Activated T-helper 9 cell treated with anti-CD3 and anti-CD28 coated beads, Interleukin-2, amount 50 U/mL, for 16 hours (primary cell): ENCODE data around the gene INPP4B.

ENCODE experiments used
- DNase-seq: peaks from one replicate; pipeline ENCODE4 v3.0.0-alpha.2; 2020; ENCODE audit warnings: low read depth

The INPP4B gene

GRCh38 chr4:142341268-142341667 lies 504.8 kb downstream of the INPP4B start:
- no peak for DNase-seq

DNA sequence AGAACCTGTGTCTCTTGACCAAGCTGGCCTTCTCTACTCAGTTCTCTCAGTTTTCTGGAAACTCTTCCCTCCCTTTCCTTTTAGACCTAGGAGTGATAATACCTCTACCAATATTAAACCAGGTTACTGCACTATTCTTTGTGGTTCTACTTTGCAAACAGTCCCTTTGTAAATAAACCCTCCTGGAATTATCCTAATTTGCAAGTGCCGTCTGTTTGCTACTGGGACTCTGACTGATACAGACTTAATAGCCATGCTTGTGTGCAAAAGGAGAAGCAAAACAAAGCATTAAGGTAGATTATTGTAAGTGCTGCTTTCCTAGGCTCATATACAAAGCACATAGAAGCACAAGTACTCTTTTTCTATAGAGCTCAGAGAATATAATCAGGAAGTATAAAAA lies 507.0 kb downstream of the INPP4B start:
- no peak for DNase-seq

DNA sequence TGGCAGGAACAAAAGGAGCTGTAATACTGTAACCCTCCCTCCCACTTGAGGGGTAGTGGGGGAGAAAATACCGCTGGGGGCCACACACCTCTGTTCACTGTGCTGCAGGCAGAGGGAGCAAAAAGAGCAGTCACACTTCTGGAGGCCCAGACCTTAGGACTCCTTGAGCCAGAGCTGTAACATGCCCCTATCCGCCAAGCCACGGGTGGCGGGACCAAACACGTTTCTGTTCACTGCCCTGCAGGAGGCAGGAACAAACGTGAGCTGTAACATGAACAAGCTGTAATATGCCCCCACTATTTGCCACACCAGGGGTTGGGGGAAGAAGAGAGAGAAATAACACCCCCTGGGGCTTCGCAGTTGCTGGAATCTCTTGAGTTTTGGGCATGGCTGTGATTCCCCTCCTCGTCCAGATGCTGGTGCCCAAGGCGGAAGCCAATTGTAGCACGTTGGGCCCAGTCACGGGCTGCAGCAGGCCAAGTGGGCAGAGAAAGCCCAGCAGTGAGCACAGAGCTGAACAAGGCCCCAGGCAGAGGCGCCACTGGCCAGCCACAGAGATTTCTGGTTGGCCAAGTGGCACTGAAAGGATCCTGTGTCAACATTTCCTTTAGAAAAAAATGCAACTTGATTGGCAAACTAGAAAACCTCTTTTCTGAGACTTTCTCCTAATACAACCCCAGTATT lies 509.7 kb downstream of the INPP4B start:
- no peak for DNase-seq

GRCh38 chr4:142334931-142335330 lies 511.2 kb downstream of the INPP4B start:
- DNase-seq: no peak

GRCh38 chr4:142331646-142332045 lies 514.5 kb downstream of the INPP4B start:
- DNase-seq: no peak

GRCh38 chr4:142331132-142331531 lies 515.0 kb downstream of the INPP4B start:
- no peak for DNase-seq

DNA sequence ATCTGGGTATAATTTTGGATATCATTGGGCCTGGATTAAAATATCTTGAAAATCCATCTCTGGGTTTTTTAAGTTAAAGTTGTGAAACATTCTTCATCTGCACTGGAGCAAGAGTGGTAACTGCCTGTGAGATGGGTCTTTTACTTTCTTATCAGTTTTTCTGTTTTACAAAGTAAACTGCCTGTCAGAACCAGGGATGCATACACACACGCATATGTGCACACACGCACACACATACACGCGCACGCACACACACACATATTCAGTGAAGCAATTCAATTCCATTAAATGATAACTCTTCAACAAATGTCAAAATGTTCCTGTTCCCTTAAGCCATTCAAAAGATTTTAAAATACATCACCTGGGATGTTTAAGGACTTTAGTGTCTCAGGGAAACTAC lies 515.8 kb downstream of the INPP4B start:
- no peak for DNase-seq

DNA sequence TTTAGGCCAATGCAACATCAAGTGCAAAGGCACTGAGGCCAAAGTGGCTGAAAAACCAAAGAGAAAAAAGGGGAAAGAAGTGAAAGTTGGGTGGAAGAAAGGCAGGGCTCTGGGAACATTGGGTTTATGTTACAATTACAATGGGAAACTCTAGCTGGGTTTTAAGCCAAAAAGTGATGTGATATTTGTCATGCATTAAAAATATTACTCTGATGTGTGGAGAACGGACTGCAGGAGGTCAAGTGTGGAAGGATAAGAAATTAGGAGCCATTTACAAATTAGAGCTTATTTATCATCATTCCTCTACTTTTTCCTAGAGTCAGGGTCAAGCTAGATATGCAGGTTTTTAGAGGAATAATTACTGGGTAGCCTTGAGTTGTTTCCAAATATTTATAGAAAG lies 516.8 kb downstream of the INPP4B start:
- DNase-seq: no peak

DNA sequence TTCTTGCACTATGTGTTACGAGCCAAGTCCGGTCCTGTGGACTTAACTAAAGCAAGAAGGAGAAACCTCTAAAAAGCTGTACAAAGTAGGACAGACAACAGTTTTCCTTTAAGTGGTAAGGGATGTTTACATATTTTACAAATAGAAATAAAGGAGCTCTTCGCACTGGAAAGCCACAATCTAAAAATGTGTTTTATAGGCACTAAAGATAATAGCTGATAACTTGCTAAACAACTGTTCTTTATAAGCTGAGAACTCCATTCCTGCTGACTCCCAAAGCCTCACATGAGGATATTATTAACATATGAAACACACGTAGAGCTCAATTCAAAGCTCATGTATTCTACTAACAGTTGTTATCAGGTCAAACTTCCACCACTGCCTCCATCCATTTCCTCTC lies 519.9 kb downstream of the INPP4B start:
- DNase-seq: no peak

GRCh38 chr4:142324572-142324971 lies 521.5 kb downstream of the INPP4B start:
- no peak for DNase-seq

DNA sequence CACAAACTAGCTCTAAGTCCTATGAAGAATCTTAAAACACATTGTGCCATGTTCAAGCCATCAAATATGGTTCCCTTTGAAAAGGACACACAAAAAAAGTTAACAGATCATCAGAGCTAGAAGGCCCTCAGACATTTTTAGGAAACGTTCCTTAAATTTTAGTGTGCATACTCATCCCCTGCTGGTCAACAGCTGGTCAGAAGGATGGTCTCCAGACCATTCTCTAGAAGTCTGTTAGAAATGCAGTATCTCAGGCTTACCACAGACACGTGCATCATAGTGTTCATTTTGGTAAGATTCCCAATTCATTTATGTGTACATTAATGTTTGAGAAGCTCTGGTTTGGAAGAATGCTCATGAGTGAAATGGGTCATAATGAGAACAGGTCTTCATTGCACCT lies 523.1 kb downstream of the INPP4B start:
- DNase-seq: no peak

GRCh38 chr4:142318280-142318679 lies 527.8 kb downstream of the INPP4B start:
- no peak for DNase-seq

DNA sequence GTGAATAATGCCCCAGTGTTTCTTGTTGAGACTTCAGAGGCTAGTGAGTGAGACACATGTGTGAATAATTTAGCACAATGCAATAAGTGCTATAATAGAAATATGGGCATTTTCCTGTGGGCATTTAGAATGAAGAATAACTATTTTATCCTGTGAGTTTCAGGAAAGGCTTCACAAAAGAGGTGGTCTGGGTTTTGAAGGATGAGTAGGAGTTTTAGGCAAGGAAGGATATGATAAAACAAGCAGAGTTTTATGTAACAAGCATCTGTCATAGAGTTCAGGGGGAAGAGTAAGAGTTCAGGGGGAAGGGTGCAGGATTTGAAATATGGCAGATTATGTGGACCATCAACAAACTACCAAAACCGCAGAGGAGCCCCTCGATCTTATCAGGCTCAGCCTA lies 529.2 kb downstream of the INPP4B start:
- DNase-seq: no peak

GRCh38 chr4:142316025-142316424 lies 530.1 kb downstream of the INPP4B start:
- no peak for DNase-seq

DNA sequence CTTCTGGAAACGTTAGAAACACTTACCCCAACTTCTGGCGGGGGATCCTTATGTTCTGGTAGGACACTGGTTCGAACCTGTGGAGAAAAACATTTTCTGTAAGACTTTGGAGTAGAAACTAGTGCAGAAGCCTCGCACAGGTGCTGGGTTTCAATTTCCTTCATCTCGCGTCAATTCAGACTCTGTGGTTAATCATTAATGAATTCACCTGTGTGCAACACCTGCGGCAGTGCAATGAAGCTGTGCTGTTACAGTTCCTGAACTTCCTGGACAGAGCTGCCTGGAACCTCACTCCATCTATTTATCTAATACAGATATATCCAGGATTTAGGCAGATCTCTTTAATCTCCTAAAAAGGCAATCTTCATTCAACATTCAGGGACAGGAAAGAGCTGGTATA lies 531.4 kb downstream of the INPP4B start:
- no peak for DNase-seq

DNA sequence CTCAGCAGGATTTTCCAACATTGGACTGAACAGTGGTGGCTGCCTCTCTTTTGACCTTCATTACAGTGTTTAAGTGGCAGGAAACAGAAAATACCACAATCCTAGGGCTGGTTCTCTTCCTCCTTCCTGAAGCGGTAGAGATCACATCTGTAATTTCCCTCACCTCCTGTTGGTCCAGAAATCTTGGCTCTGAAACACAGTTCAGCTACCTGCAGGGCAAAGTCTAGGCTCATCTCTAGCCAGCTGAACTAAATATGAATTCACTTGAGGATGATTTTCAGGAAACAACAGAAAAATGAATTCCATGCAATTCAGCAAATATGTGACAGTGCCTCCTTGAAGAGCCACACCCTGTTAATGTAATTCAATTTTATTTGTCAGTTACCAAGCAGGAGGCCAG lies 531.9 kb downstream of the INPP4B start:
- no peak for DNase-seq

DNA sequence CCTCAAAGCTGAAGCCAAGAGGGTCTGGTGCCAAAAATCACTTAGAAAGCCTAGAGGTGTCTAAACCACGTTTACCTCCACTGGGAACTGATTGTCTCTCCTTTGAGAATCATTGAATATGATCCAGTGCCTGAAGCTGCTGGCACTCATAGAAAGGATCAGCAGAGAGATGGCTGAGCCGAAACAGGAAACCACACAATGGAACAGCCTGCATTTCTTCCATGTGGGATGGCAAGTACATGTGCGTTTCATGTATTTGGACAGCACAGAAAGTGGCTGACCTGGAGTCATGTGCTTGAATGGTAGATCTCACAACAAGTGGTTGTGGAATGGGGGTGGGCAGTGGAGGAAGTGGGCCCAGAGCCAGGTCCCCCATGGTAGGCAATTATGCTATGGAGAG lies 533.7 kb downstream of the INPP4B start:
- DNase-seq: no peak

GRCh38 chr4:142311916-142312315 lies 534.2 kb downstream of the INPP4B start:
- no peak for DNase-seq

GRCh38 chr4:142309772-142310171 lies 536.3 kb downstream of the INPP4B start:
- no peak for DNase-seq

DNA sequence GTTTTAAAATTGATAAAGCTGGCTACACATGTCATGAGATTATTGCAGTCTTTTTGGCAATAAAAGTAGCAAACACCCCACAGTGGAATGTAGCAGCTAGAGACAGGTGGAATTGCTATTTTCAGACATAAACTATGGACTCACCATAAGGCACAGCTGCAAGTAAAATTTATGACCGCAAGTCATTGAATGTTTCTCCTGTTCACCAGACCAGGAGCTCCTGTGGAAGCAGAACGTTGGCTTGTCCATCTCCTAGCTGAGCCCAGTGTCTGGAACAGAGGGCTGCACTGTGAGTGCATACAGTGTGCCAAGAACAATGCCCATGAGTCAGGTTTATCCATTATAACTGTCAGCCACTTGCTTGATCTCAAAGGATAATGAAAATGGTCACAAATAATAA lies 538.2 kb downstream of the INPP4B start:
- no peak for DNase-seq

DNA sequence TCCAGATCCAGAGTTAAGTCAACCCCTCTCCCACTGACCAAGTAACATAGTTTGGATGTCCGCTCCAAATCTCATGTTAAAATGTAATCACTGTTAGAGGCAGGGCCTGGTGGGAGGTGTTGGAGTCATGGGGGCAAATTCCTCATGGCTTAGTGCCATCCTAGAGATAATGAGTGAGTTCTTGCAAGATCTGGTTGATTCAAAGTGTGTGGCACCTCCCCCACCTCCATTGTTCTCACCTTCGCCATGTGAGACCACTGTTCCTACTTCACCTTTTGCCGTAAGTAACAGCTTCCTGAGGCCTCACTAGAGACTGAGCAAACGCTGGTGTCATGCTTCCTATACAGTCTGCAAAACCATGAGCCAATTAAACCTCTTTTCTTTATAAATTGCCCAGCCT lies 548.8 kb downstream of the INPP4B start:
- no peak for DNase-seq

- no peak for DNase-seq
Observed at GRCh38 chr4:142293536-142293935, 552.6 kb downstream of the INPP4B start.

GRCh38 chr4:142292231-142292630 lies 553.9 kb downstream of the INPP4B start:
- no peak for DNase-seq

- DNase-seq: no peak
Observed at GRCh38 chr4:142291299-142292050, 554.6 kb downstream of the INPP4B start.
